MV-4-11 (cell line): ENCODE results near the gene PRELP.

Experiments used
- DNase-seq: peaks from one replicate; lab custom pipeline; 2025; lab: John Stamatoyannopoulos, UW

Gene PRELP

DNA sequence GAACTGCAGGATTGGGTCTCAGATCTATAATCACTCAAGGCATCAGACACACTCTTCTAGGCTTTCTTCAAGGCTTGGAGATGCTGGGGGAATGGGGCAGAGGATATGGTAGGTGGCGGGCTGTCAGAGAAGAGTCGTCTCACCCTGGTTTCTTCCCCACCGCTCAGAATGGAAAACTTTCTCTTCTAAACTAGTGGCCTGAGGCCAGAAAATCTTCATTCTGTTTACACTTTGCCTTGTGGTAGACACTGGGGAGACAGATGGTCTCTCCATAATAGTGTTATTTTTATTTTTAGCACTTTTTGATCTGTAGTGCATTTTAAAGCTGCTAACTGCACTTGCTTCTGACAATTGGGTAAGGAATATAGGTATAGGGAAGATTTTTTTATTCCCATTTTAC, 2.6 kb downstream of the PRELP start:
- DNase-seq = no peak

DNA sequence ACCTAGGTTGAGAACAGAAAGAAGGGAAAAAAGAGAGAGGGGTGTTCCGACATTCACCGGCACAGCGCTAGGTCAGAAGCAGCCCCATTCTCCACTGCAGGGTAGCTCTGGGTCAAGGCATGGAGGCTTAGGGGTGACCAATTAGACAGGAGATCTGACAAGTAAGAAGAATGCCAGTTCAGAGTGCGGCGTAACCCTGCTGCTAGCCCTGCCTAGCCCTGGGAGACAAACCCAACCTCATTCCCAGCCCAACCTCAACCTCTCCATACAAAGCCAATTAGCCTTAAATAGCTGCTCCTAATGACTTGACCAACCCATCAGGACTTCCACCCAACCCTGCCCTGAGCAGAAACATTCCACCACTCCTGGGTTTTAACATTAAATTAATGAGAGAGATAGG, 3.4 kb downstream of the PRELP start:
- no peak for DNase-seq

DNA sequence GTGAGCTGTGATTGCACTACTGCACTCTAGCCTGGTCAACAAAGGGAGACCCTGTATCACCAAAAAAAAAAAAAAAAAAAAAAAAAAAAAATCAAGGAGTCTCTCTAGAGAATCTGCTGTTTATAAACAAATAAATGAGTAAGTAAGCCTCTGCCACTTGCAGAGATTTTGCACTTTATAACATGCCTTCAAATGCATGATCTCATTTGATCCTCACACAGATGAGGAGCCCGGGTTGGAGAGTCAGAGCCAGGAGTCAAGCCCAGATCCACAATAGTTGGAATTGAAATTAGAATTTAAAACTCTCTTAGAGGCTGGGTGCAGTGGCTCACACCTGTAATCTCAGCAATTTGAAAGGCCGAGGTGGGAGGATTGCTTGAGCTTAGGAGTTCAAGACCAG, 4.0 kb downstream of the PRELP start:
- no peak for DNase-seq

DNA sequence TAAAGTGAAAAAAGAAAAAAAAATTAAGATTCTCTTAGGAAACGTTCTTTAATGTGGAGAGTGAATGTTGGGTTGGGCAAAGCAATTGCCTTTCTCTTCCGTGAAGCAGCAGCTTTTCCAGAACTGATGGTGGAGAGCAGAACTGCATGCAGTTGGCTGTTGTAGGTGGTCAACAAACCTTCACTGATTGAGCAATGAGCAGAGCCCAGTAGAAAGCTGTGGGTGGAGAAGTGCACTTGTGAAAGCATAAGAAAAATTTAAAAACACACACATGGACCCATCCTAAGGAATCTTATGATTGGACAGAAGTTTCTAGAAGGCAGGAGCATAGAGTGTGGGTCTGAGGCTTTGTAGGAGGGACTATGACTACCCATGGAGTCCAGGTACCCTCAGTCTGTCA, 4.5 kb downstream of the PRELP start:
- DNase-seq = peak; percentile 32

DNA sequence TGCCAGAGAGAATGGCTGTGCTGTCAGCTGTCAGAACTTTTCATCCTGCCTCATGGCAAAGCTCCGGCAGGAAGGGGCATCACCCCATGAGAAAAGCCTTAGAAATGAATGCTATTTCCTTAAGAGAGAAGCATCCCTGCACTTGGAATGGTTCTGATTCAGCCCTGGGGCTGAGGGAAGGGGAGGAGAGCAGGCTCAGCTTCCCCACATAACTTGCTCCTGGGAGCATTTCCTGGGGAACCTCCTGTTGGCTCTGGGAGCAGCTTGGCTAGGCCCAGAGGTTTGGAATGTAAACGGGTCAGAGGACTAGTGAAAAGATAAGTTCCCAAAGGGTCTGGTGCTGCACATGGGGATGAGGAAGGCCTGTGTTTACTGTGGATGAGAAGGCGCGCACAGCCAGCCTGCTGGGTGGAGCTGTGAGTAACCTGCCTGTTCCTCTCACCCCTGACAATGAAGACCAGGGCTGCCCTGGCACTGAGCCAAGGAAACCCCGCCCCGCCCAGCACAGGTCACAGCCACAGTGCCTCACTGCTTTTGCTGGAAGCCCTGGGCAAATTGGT, 5.0 kb downstream of the PRELP start:
- no peak for DNase-seq

DNA sequence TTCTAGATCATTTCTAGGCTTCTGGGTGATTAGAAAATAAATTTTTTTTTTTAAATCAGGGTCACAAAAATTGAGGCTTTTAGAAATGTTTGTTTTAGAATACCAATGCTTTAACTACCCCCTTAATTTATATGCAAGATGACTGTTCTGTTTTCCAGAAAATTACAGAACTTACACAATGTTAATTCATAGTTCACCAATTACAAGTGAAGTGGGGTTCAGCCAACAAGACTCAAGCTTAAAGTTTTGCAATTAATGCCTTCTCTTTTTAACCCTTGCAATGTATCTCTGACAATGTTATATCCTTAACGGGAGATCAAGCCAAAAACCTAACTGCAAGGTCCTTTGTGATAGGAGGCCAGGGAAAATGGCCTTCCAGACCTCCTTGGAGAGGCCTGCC, 5.6 kb downstream of the PRELP start:
- DNase-seq = no peak

DNA sequence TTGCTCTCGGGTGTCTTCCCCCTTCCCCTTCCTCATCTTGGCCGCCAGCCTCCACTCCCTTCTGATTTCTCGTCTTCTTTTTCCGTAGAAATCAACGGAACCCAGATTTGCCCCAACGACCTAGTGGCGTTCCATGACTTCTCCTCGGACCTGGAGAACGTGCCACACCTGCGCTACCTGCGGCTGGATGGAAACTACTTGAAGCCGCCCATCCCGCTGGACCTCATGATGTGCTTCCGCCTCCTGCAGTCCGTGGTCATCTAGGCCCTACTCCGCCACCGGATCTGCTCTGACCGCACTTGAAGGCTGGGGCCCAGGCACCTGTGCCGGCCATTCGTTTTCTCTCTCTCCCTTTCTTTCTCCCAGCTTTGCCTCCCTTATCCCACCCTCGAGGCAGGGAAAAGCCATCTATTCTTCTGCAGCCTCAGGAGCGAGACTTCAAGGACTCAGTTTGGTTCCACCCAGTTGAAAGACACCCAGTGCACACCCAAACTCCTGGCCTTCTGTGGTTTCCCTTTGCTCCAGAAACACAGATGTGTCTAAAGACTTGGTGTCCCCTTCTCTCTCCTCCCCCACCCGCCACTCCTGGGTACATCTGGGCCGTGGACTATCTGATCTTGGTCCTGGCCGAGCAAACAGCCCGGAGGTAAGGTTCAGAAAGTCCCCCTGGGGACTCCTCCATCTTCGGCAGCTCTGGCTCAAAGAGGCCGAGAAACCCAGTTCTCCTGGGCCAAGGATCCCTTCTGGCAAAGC, 11.2 kb downstream of the PRELP start:
- no peak for DNase-seq

DNA sequence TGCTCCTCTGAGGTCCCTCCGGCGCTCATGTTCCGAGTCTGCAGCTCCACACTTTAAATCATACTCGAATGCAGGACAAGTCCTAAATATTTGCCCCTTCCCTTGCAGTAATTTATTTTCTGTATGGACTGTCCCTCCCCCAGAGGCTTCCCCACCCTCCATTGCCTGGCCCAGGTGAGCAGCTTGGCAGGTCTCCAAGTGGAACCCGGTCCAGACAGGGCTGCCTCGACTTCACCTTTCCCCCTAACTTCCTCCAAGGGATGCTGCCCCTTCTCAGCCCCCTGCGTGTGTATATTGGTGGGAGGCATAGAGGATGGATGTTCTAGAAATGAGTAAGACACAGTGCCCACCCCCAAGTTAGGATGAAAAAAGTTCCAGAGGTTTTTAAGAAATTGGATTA, 12.9 kb downstream of the PRELP start:
- DNase-seq = no peak

DNA sequence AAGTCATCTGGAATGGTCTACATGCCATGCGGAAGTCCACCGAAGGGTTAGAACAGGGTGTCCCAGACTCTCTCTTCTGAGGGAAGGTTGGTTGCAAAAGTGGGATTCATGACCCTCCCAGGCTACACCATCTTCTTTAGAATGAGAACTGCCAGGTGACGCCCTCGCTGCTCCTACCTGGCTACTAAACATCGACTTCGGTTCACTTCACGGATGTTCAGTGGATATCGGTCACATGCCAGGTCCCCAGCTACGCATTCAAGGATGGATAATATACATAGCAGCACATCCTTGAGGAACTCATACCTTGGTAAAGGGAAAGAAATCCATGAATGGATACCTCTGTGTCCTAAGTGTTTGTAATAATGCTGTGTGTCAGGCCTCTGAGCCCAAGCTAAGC, 15.0 kb downstream of the PRELP start:
- no peak for DNase-seq

DNA sequence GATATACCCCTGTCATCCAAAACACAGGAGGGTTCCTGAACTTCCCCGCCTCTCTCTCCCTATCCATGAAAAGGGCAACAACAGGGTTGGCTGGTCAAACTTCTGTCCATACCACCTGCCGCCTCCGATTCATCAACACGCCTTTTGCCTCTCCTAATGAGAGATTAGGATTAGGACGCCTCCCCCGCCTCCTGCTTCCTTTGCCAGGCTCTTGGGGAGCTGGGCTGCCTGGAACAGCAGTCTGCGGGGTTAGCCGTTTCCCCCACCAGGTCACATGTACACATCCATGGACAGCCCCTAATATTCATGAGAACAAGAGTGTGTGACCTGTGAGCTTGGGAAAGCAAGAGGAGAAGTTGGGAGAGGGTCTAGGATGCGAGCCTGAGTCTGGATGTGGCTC, 16.1 kb downstream of the PRELP start:
- DNase-seq = no peak

DNA sequence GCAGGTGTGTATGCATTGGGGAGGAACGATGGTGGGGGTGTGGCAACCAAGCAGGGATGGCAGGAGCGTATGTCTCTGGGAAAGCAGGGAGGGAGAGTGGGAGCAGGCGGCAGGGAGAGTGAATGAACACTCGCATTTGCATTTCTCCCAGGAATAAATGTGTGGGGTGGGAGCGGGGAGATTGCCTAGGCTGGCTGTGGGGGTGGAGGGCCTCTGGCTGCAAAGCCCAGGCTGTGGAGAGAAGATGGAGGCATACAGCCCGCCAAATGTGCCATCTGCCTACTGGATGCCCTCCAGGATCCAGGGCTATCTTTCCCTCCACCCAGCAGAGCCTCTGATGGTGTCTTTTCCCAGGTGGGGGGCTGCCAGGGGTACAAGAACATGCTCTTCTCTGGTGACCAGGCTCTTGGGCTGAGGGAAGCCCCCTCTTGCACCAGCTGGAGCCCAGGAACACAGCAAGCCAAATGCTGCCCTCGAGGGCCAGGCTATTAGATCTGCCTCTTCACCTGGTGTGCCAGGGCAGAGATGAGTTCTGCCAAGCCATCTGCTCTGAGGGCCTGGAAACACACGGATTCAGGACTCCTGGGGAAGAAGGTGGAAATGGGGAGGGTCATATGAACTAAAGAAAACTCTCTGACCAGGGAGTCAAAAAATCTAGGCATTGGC, 16.6 kb downstream of the PRELP start:
- DNase-seq = no peak

DNA sequence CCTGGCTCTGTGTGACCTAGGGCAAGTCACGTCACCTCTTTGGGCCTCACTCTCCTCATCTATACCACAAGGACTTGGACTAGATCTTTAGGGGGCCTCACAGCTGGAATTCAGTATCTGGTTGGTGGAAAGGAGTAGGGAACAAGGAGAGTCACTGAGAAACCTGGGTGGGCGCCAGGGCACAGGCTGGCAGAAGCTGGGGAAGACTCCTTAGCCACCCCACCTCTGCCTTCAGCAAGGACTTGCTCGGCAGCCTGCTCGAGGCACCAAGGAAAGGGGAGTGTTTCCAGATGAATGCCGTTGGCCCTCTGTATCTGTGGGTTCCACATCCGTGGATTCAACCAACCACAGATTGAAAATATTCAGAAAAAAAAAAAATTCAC, 17.1 kb downstream of the PRELP start:
- DNase-seq = no peak

DNA sequence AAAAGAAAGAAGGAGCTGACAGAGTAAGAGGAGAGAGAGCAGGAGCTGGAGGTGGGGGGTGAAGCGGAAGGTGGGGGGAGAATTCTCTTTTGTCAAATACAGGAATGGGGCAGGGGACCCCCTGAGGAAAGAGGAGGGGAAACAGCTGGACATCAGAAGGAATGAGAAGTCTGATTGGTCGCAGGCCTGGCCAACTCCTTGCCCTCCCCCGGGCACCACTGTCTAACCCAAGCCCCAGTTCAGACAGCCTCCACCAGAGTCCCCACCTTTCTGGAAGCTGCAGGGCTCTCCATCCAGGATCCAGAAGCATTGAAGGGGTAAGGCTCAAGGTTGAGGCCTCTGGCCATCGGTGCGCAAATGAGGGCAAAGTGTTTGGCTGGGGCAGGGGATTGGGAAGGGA, 18.3 kb downstream of the PRELP start, which contains the start of gene OPTC:
Gene OPTC, plus strand, starts transcription at position 253 of the 400 bp plus-strand sequence. CDS start 1,853 bp downstream, outside the sequence.
- DNase-seq = no peak

DNA sequence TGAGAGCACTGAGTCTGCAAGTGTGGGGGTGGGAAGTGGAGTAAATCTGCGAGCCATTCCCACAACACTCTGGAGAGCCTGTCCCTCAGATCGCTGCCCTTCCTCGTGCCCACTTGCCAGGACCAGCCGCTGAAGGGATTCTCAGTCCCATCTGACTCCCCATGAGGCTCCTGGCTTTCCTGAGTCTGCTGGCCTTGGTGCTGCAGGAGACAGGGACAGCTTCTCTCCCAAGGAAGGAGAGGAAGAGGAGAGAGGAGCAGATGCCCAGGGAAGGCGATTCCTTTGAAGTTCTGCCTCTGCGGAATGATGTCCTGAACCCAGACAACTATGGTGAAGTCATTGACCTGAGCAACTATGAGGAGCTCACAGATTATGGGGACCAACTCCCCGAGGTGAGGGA, 20.2 kb downstream of the PRELP start:
- DNase-seq = no peak

DNA sequence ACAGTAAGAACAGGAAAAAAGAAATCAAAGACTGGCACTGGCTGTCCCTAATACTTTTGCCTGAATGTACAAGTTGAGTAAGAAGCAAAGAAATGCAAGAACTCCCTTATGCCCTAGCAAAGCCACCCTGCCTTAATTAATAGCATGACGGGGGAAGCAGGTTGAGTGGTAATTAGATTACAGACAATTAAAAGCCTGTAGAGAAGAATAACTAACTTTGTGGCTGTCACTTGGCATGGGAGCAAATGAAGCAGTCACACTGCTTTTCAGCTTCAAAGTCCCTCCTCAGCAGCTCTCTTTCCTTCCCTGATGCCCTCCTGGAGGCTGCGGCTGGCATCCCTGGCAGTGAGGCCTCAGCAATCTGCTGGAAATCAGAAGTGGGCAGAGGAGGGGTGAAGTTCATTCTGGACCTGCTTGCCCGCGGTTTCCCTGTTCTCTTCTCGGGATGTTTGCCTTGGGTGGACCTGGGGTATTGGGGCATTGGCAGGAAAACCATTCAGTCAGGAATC, 21.7 kb downstream of the PRELP start:
- DNase-seq = no peak

DNA sequence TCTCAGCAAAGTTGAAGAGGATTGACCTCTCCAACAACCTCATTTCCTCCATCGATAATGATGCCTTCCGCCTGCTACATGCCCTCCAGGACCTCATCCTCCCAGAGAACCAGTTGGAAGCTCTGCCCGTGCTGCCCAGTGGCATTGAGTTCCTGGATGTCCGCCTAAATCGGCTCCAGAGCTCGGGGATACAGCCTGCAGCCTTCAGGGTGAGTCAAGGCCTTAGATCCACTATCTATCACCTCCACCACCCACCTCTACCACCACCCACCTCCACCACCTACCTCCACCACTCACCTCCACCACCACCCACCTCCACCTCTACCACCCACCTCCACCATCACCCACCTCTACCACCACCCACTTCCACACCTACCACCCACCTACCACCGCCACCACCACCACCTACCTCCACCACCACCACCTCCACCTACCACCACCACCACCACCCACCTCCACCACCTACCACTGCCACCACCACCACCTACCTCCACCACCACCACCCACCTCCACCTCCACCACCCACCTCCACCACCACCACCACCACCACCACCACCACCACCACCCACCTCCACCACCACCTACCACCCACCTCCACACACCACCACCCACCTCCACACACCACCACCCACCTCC, 24.2 kb downstream of the PRELP start:
- no peak for DNase-seq

DNA sequence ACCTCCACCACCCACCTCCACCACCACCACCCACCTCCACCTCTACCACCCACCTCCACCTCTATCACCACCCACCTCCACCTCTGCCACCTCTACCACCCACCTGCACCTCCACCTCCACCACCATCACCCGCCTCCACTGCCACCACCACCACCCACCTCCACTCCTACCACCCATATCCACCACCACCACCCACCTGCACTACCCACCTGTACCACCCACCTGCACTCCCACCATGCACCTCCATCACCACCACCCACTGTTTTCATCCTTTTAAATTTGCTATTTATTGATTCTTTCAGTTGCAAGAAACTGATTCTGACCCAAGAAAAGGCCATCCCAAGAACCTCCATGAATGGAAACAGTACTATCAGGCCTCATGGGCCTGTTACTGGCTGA, 24.7 kb downstream of the PRELP start:
- DNase-seq = no peak

DNA sequence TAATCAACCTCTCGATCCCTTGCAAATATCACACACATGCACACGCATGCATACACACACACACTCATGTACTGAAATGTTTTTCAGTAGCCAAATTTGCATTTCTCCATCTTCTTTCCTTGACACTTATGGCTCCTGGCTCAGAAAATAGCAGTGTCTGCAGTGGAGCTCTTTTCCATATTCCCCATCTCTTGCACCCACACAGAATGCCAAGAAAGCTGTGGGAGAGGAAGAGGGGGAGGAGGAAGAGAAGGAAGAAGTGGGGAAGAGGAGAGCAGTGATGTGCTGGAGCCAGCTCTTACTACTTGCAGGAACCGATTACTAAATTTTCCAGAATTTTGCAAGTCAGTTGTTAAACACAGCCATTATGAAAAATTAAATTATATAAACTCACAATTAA, 28.2 kb downstream of the PRELP start:
- no peak for DNase-seq

DNA sequence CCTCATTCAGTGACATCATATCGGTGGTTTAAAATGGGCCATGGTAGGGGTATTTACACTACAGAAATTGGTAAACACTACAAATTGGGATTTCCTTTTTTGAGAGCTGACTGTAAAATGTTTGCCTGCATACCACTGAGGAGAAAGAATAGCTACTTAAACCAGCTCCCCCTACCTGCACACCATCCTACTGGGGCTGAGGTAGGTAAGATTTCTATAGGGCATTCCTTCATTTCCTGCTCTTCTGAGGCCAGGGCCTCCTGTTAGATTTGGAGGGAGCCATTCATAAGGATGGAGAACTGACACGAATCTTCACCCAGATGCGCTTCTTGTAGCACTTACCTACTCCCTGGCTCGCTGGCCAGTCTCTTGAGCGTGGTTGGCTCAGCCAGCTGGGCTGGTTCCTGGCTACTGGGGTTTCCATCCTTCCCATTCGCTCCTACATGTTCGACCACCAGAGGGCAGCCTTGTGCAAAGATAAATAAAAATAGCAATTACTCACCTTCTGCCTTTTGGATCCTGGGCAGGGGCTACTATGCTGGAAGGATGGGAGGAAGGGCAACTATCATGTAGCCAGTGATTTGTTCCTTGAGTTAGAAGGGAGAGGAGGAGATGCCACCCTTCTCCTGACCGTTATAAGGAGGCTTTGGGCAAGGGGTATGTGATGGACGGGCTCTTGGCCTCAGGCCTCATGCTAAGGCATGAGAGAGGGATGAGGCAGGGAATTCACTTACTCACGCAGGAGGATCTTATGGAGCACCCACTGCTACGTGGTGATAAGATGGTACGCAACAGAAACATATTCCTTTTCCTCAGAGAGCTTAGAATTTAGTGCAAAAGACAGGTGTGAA, 29.0 kb downstream of the PRELP start:
- peak; percentile 39 for DNase-seq

DNA sequence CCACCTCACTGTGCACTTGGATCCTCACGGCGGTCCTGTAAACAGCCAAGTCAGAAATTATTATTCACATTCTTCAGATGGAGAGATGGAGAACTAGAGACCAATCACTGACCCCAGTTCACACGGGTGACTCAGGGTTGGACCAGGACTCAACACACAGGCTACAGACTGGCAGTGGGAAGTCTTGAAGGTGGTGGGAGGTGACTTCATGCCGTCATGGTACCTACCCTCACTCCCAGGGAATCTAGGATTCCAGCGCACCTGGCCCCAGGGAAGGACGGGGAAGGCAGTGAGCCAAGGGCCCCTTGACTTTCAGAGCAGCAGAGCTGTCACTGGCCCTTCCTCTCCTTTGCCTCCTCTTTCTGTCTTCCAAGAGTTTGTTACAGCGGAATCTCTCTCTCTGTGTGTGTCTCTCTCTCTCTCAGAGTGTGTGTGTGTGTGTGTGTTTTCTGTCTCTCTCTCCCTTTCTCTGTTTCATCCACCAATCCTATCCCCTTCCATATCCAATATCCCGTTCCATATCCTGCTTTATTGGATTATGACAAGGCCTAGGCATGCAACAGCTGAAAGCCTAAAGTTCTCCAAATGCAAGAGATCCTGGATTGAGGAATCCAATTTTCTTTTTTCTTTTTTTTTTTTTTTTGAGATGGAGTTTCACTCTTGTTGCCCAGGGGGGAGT, 30.1 kb downstream of the PRELP start:
- DNase-seq = no peak
